GM08714 (cell line): ENCODE measurements around the gene ASB8.

Source experiments
- H3K4me3 ChIP-seq: fragments of 200-500 bp; sonication (Bioruptor generic); 2 replicates; pipeline ENCODE4 v1.5.1; 2014; ENCODE audit warnings: mild to moderate bottlenecking, low read length, inconsistent platforms
- ZNF274 ChIP-seq: IDR thresholded peaks from 2 replicates; pipeline ENCODE4 v1.6.1; 2012; ENCODE audit warnings: mild to moderate bottlenecking, low read depth, low read length

ASB8 gene

GRCh38 chr12:48157018-48157888 lies at the start of gene ASB8:
ASB8 (minus strand) TSS chr12:48157515; CDS start chr12:48153496, 4,019 bp downstream.
- no peak for TF ChIP-seq ZNF274
- H3K4me3 ChIP-seq, result peak within 1 kb of the TSS; percentile 77

GRCh38 chr12:48203192-48203591 lies 45.9 kb upstream of the ASB8 start, which contains the start of gene OR10AD1:
OR10AD1 (minus strand) TSS chr12:48203292; CDS start chr12:48203292, 0 bp downstream.
- no peak for TF ChIP-seq ZNF274
- no peak within 1 kb of the TSS for H3K4me3 ChIP-seq

GRCh38 chr12:48202766-48203165 lies 45.5 kb upstream of the ASB8 start:
- no peak for TF ChIP-seq ZNF274
- no peak overlapping the region for H3K4me3 ChIP-seq

GRCh38 chr12:48201516-48201915 lies 44.2 kb upstream of the ASB8 start:
- no peak overlapping the region for H3K4me3 ChIP-seq
- TF ChIP-seq ZNF274, result no peak

GRCh38 chr12:48201091-48201490 lies 43.8 kb upstream of the ASB8 start:
- no peak overlapping the region for H3K4me3 ChIP-seq
- TF ChIP-seq ZNF274, result no peak

- no peak for TF ChIP-seq ZNF274
These were observed 42.5 kb upstream of the ASB8 start for GRCh38 chr12:48199774-48200221.

GRCh38 chr12:48198985-48199384 lies 41.7 kb upstream of the ASB8 start:
- no peak for TF ChIP-seq ZNF274
- H3K4me3 ChIP-seq, result peak overlapping the region; percentile 82

More at GRCh38 chr12:48199774-48200221, 42.5 kb upstream of the ASB8 start:
- H3K4me3 ChIP-seq, result no peak overlapping the region; the same call in 1 of the 2 replicates

- peak overlapping the region; percentile 82 for H3K4me3 ChIP-seq
- no peak for TF ChIP-seq ZNF274
These were observed 41.3 kb upstream of the ASB8 start for GRCh38 chr12:48198672-48198971.

GRCh38 chr12:48197971-48198671 lies 40.8 kb upstream of the ASB8 start:
- TF ChIP-seq ZNF274, result no peak
- H3K4me3 ChIP-seq, result peak overlapping the region; percentile 82

- no peak for TF ChIP-seq ZNF274
- peak overlapping the region; percentile 65 for H3K4me3 ChIP-seq
These were observed 40.2 kb upstream of the ASB8 start for GRCh38 chr12:48197549-48197970.

GRCh38 chr12:48194799-48195201 lies 37.5 kb upstream of the ASB8 start:
- TF ChIP-seq ZNF274, result no peak
- H3K4me3 ChIP-seq, result no peak overlapping the region

- no peak for TF ChIP-seq ZNF274
- no peak overlapping the region for H3K4me3 ChIP-seq
These were observed 36.3 kb upstream of the ASB8 start for GRCh38 chr12:48193623-48194022.

- no peak for TF ChIP-seq ZNF274
- H3K4me3 ChIP-seq, result no peak overlapping the region
These were observed 35.5 kb upstream of the ASB8 start for GRCh38 chr12:48192861-48193260.

- no peak overlapping the region for H3K4me3 ChIP-seq
- no peak for TF ChIP-seq ZNF274
These were observed 33.8 kb upstream of the ASB8 start for GRCh38 chr12:48191096-48191495.

- no peak overlapping the region for H3K4me3 ChIP-seq
- no peak for TF ChIP-seq ZNF274
These were observed 32.2 kb upstream of the ASB8 start for GRCh38 chr12:48189331-48190125.
